Measurements from ENCODE around the gene CLIP2.

GRCh38 chr7:74256491-74257408 lies 32.5 kb upstream of the CLIP2 start:
- TF ChIP-seq, protein P1, sequence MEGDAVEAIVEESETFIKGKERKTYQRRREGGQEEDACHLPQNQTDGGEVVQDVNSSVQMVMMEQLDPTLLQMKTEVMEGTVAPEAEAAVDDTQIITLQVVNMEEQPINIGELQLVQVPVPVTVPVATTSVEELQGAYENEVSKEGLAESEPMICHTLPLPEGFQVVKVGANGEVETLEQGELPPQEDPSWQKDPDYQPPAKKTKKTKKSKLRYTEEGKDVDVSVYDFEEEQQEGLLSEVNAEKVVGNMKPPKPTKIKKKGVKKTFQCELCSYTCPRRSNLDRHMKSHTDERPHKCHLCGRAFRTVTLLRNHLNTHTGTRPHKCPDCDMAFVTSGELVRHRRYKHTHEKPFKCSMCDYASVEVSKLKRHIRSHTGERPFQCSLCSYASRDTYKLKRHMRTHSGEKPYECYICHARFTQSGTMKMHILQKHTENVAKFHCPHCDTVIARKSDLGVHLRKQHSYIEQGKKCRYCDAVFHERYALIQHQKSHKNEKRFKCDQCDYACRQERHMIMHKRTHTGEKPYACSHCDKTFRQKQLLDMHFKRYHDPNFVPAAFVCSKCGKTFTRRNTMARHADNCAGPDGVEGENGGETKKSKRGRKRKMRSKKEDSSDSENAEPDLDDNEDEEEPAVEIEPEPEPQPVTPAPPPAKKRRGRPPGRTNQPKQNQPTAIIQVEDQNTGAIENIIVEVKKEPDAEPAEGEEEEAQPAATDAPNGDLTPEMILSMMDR (IDR thresholded peaks at IDR 0.05) = no peak
- TF ChIP-seq POLR2AphosphoS5 (IDR thresholded peaks at IDR 0.05; ENCODE audit: low read depth, low read length) = no peak
- TF ChIP-seq, protein P2, sequence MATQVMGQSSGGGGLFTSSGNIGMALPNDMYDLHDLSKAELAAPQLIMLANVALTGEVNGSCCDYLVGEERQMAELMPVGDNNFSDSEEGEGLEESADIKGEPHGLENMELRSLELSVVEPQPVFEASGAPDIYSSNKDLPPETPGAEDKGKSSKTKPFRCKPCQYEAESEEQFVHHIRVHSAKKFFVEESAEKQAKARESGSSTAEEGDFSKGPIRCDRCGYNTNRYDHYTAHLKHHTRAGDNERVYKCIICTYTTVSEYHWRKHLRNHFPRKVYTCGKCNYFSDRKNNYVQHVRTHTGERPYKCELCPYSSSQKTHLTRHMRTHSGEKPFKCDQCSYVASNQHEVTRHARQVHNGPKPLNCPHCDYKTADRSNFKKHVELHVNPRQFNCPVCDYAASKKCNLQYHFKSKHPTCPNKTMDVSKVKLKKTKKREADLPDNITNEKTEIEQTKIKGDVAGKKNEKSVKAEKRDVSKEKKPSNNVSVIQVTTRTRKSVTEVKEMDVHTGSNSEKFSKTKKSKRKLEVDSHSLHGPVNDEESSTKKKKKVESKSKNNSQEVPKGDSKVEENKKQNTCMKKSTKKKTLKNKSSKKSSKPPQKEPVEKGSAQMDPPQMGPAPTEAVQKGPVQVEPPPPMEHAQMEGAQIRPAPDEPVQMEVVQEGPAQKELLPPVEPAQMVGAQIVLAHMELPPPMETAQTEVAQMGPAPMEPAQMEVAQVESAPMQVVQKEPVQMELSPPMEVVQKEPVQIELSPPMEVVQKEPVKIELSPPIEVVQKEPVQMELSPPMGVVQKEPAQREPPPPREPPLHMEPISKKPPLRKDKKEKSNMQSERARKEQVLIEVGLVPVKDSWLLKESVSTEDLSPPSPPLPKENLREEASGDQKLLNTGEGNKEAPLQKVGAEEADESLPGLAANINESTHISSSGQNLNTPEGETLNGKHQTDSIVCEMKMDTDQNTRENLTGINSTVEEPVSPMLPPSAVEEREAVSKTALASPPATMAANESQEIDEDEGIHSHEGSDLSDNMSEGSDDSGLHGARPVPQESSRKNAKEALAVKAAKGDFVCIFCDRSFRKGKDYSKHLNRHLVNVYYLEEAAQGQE (IDR thresholded peaks at IDR 0.05; ENCODE audit: insufficient read depth in 1 of 2, low read depth in 2 of 2, low read length in 1 of 2) = no peak

Measured in Panc1 (cell line).